Liver (tissue), 9 donors: ENCODE measurements around the gene FRMD4A. TPM values are rescaled to one million over a fixed set of nuclear protein-coding genes. Genes with fewer than 3 reads are reported as not detected.

Experiments
- DNase-seq: peaks from one replicate; pipeline ENCODE4 v3.0.0-alpha.2; 2017; ENCODE audit warnings: low spot score
- H3K27ac ChIP-seq, 2 donors: one replicate each; pipeline ENCODE4 v1.7.0; 2013; ENCODE audit warnings: inconsistent platforms in 2 of 2, low read length in 2 of 2, control low read depth in 1 of 2, low read depth in 1 of 2, mild to moderate bottlenecking in 1 of 2
- H3K27me3 ChIP-seq, 4 donors: one replicate each; pipeline versions ENCODE4 v1.6.1 to v1.7.0; 2013; ENCODE audit warnings: low read length in 3 of 4, inconsistent platforms in 1 of 4, mild to moderate bottlenecking in 1 of 4, moderate library complexity in 1 of 4; ENCODE audit not compliant: control insufficient read depth in 4 of 4, insufficient read depth in 4 of 4
- H3K36me3 ChIP-seq, 4 donors: one replicate each; pipeline versions ENCODE4 v1.6.1 to v1.7.0; 2013; ENCODE audit warnings: low read length in 3 of 4, mild to moderate bottlenecking in 3 of 4, low read depth in 1 of 4, moderate library complexity in 1 of 4; ENCODE audit not compliant: control insufficient read depth in 4 of 4, insufficient read depth in 3 of 4
- H3K4me1 ChIP-seq, 4 donors: one replicate each; pipeline versions ENCODE4 v1.6.1 to v1.7.0; 2013; ENCODE audit warnings: low read length in 3 of 4, mild to moderate bottlenecking in 3 of 4, moderate library complexity in 1 of 4; ENCODE audit not compliant: control insufficient read depth in 4 of 4, insufficient read depth in 4 of 4
- H3K4me3 ChIP-seq, 3 donors: one replicate each; pipeline versions ENCODE4 v1.6.1 to v1.7.0; 2013; ENCODE audit warnings: low read length in 3 of 3, control low read depth in 1 of 3, low read depth in 1 of 3, mild to moderate bottlenecking in 1 of 3
- H3K9ac ChIP-seq, 2 donors: one replicate each; pipeline ENCODE4 v1.7.0; 2013; ENCODE audit warnings: low read length in 2 of 2, mild to moderate bottlenecking in 2 of 2, moderate library complexity in 2 of 2, control low read depth in 1 of 2, low read depth in 1 of 2
- H3K9me3 ChIP-seq, 4 donors: one replicate each; pipeline versions ENCODE4 v1.6.1 to v1.7.0; 2013; ENCODE audit warnings: low read length in 3 of 4; ENCODE audit not compliant: control insufficient read depth in 4 of 4
- ATF3 ChIP-seq: IDR thresholded peaks from 2 replicates; pipeline ENCODE4 v1.6.1; 2016; ENCODE audit warnings: antibody characterized with exemption
- CTCF ChIP-seq: fragments of 150-350 bp; IDR thresholded peaks from 2 replicates; pipeline ENCODE4 v1.5.1; 2017; ENCODE audit warnings: improper control_type of control experiment, low read depth, low read length; ENCODE audit not compliant: missing input control
- EGR1 ChIP-seq, 2 donors: IDR thresholded peaks; 2 replicates each; pipeline ENCODE4 v1.6.1; 2016 to 2018; ENCODE audit warnings: antibody characterized with exemption in 2 of 2, low read depth in 2 of 2
- FOXA1 ChIP-seq: IDR thresholded peaks from 2 replicates; pipeline ENCODE4 v1.6.1; 2016; ENCODE audit warnings: antibody characterized with exemption
- FOXA2 ChIP-seq: IDR thresholded peaks from 2 replicates; pipeline ENCODE4 v1.6.1; 2016; ENCODE audit warnings: antibody characterized with exemption
- GABPA ChIP-seq, 2 donors: IDR thresholded peaks in 1 of 2; conservative IDR thresholded peaks in 1 of 2; 2 replicates each; pipeline ENCODE4 v1.6.1; 2016; ENCODE audit warnings: antibody characterized with exemption in 2 of 2, mild to moderate bottlenecking in 1 of 2, moderate library complexity in 1 of 2
- HNF4A ChIP-seq, 2 donors: conservative IDR thresholded peaks; 2 replicates each; pipeline ENCODE4 v1.6.1; 2016; ENCODE audit warnings: antibody characterized with exemption in 2 of 2, mild to moderate bottlenecking in 2 of 2
- HNF4G ChIP-seq: IDR thresholded peaks from 2 replicates; pipeline ENCODE4 v1.6.1; 2016; ENCODE audit warnings: antibody characterized with exemption
- JUND ChIP-seq, 2 donors: IDR thresholded peaks; 2 replicates each; pipeline ENCODE4 v1.6.1; 2016; ENCODE audit warnings: antibody characterized with exemption in 2 of 2
- MAX ChIP-seq: IDR thresholded peaks from 2 replicates; pipeline ENCODE4 v1.6.1; 2016; ENCODE audit warnings: antibody characterized with exemption
- NR2F2 ChIP-seq: IDR thresholded peaks from 2 replicates; pipeline ENCODE4 v1.6.1; 2016; ENCODE audit warnings: antibody characterized with exemption
- RAD21 ChIP-seq, 2 donors: IDR thresholded peaks; 2 replicates each; pipeline ENCODE4 v1.6.1; 2016; ENCODE audit warnings: antibody characterized with exemption in 2 of 2, mild to moderate bottlenecking in 2 of 2
- REST ChIP-seq: IDR thresholded peaks from 2 replicates; pipeline ENCODE4 v1.6.1; 2016; ENCODE audit warnings: antibody characterized with exemption, mild to moderate bottlenecking
- RXRA ChIP-seq, 2 donors: IDR thresholded peaks; 2 replicates each; pipeline ENCODE4 v1.6.1; 2017 to 2018; ENCODE audit warnings: antibody characterized with exemption in 2 of 2, mild to moderate bottlenecking in 1 of 2
- TAF1 ChIP-seq: conservative IDR thresholded peaks from 2 replicates; pipeline ENCODE4 v1.6.1; 2016; ENCODE audit warnings: antibody characterized with exemption, mild to moderate bottlenecking
- YY1 ChIP-seq: IDR thresholded peaks from 2 replicates; pipeline ENCODE4 v1.6.1; 2016; ENCODE audit warnings: antibody characterized with exemption, mild to moderate bottlenecking
- ZBTB33 ChIP-seq: IDR thresholded peaks from 2 replicates; pipeline ENCODE4 v1.6.1; 2016; ENCODE audit warnings: antibody characterized with exemption
- WGBS: extraction: QIAGEN DNeasy Blood & Tissue Kit; methylation state at CpG from one replicate; pipeline ENCODE4 v1.1.7; 2013; 5-methylcytosine and 5-hydroxymethylcytosine counted together
- polyA plus RNA-seq, 2 donors: library from polyadenylated mRNA; stranded (reverse) in 1 of 2; unstranded in 1 of 2; fragments of 200-250 nt in 1 of 2; fragments of >200 nt in 1 of 2; fragmentation: Nextera tagmentation in 1 of 2; extraction: Ambion mirVana in 1 of 2; gene quantifications; one replicate each; pipeline versions ENCODE4 v1.2.1 to v1.2.3, GENCODE V29; 2013 to 2015
- total RNA-seq, 2 donors: library from RNA; depleted of rRNA; stranded (reverse); fragments of >200 nt; gene quantifications; one replicate each; pipeline ENCODE4 v1.2.3, GENCODE V29; 2014
- donor health status: healthy.
- donor health status: healthy.
- donor health status: healthy.
- donor health status: healthy.
- donor health status: healthy.

FRMD4A gene
- total and polyA plus RNA-seq, 4 donors: 8.2 to 34.3 (median 13.1) TPM

- H3K27ac ChIP-seq: no peak overlapping the region
- TF ChIP-seq RAD21 (IDR thresholded peaks at IDR 0.05) (no peak), JUND (IDR thresholded peaks at IDR 0.05) (no peak), ATF3 (no peak), FOXA1 (no peak), RXRA (IDR thresholded peaks at IDR 0.05) (no peak), FOXA2 (no peak), ZBTB33 (no peak), HNF4G (no peak)
- 82% methylated on average over 5 of the region's 5 CpGs for WGBS
- H3K9me3 ChIP-seq: no peaks in the 10 kb centered on the region
- no peaks in the 10 kb centered on the region for H3K4me1 ChIP-seq
- H3K27me3 ChIP-seq: no peaks in the 10 kb centered on the region
- no peaks in the 10 kb centered on the region for H3K36me3 ChIP-seq
- no peak for DNase-seq
- H3K4me3 ChIP-seq: no peak overlapping the region
- no peak overlapping the region for H3K9ac ChIP-seq
Measured at GRCh38 chr10:13998163-13998835, 332.4 kb downstream of the FRMD4A start.

GRCh38 chr10:13997650-13998049, 333.1 kb downstream of the FRMD4A start:
- no peaks in the 10 kb centered on the region for H3K4me1 ChIP-seq
- peak; percentile 25 for TF ChIP-seq YY1
- no peak for TF ChIP-seq TAF1
- peak; percentile 59 to 80 for TF ChIP-seq RXRA (IDR thresholded peaks at IDR 0.05)
- no peak for TF ChIP-seq EGR1 (IDR thresholded peaks at IDR 0.05; ENCODE audit: low read depth in 2 of 2)
- no peak for TF ChIP-seq NR2F2
- no peak for TF ChIP-seq GABPA (IDR thresholded peaks at IDR 0.05 in 1 of 2, conservative IDR thresholded peaks at IDR 0.05 in 1 of 2)
- peak in 1 of 2 donors; percentile 39 for TF ChIP-seq HNF4A (conservative IDR thresholded peaks at IDR 0.05)
- H3K9ac ChIP-seq: no peak overlapping the region
- H3K9me3 ChIP-seq: no peaks in the 10 kb centered on the region
- H3K27me3 ChIP-seq: no peaks in the 10 kb centered on the region
- H3K4me3 ChIP-seq: no peak overlapping the region
- H3K36me3 ChIP-seq: no peaks in the 10 kb centered on the region
- no peak overlapping the region for H3K27ac ChIP-seq
- no peak for DNase-seq
- WGBS: 39% methylated on average over 2 of the region's 2 CpGs

- 84% methylated on average over 5 of the region's 5 CpGs for WGBS
- H3K9ac ChIP-seq: no peak overlapping the region
- H3K27me3 ChIP-seq: no peaks in the 10 kb centered on the region
- no peaks in the 10 kb centered on the region for H3K9me3 ChIP-seq
- no peak overlapping the region for H3K27ac ChIP-seq
- no peak for TF ChIP-seq RXRA (IDR thresholded peaks at IDR 0.05)
- no peak for TF ChIP-seq YY1
- TF ChIP-seq MAX: no peak
- TF ChIP-seq FOXA2: no peak
- TF ChIP-seq CTCF: no peak
- no peak for TF ChIP-seq JUND (IDR thresholded peaks at IDR 0.05)
- no peak for TF ChIP-seq NR2F2
- TF ChIP-seq HNF4A (conservative IDR thresholded peaks at IDR 0.05): no peak
- no peak for TF ChIP-seq TAF1
- TF ChIP-seq REST: no peak
- H3K4me1 ChIP-seq: no peaks in the 10 kb centered on the region
- no peak for DNase-seq
- no peaks in the 10 kb centered on the region for H3K36me3 ChIP-seq
- H3K4me3 ChIP-seq: no peak overlapping the region
Measured at GRCh38 chr10:13994932-13995331, 335.8 kb downstream of the FRMD4A start.
